HEK293 (cell line): ENCODE results near the gene DCAF4.
A peak's percentile ranks its signal among the peaks of the same experiment; 100 is the strongest.

Experiments used
- CTCF ChIA-PET: fragments of 350-600 bp; formaldehyde crosslinking; extraction: SDS; loops from one replicate; lab custom pipeline; 2021; ENCODE audit warnings: antibody characterized with exemption; lab: Yijun Ruan, JAX
- POLR2A ChIA-PET: fragments of 300-600 bp; formaldehyde crosslinking; extraction: SDS; loops from one replicate; lab custom pipeline; 2020; ENCODE audit warnings: antibody characterized with exemption, inconsistent platforms; lab: Yijun Ruan, JAX
- H3K27ac ChIP-seq: fragments of 200-500 bp; sonication (Bioruptor generic); 2 replicates; pipeline ENCODE4 v1.5.1; 2014; ENCODE audit warnings: low read depth, low read length, control low read depth, inconsistent platforms; ENCODE audit errors: extremely low read depth
- H3K36me3 ChIP-seq, 2 experiments: fragments of 200-500 bp in 1 of 2; sonication (Bioruptor generic) in 1 of 2; 1 replicate in 1 of 2; 2 replicates in 1 of 2; pipeline ENCODE4 v1.5.1; 2014 to 2017; ENCODE audit warnings: inconsistent platforms in 2 of 2, low read length in 2 of 2; ENCODE audit not compliant: control insufficient read depth in 2 of 2, insufficient read depth in 1 of 2
- H3K4me1 ChIP-seq: fragments of 200-500 bp; sonication (Bioruptor generic); 2 replicates; pipeline ENCODE4 v1.5.1; 2014; ENCODE audit warnings: mild to moderate bottlenecking, low read length, inconsistent platforms; ENCODE audit not compliant: control insufficient read depth, insufficient read depth
- H3K4me3 ChIP-seq: 2 replicates; pipeline ENCODE4 v1.5.1; 2011; ENCODE audit warnings: low read depth, mild to moderate bottlenecking, control low read depth, low read length, moderate library complexity
- H3K9me3 ChIP-seq: fragments of 200-500 bp; sonication (Bioruptor generic); 2 replicates; pipeline ENCODE4 v1.5.1; 2014; ENCODE audit warnings: low read depth, low read length, inconsistent platforms; ENCODE audit not compliant: control insufficient read depth, insufficient read depth
- EGR2 ChIP-seq: fragments of 450-650 bp; formaldehyde crosslinking; IDR thresholded peaks from 2 replicates; pipeline ENCODE4 v1.5.1; 2016; ENCODE audit warnings: low read depth, missing biosample characterization, missing genetic modification characterization
- GLI4 ChIP-seq: fragments of 450-650 bp; formaldehyde crosslinking; IDR thresholded peaks from 2 replicates; pipeline ENCODE4 v1.5.1; 2016; ENCODE audit warnings: missing biosample characterization, missing genetic modification characterization
- PRDM1 ChIP-seq: fragments of 450-650 bp; formaldehyde crosslinking; IDR thresholded peaks from 2 replicates; pipeline ENCODE4; 2016; ENCODE audit warnings: missing biosample characterization, missing genetic modification characterization
- REPIN1 ChIP-seq: fragments of 450-650 bp; formaldehyde crosslinking; IDR thresholded peaks from 2 replicates; pipeline ENCODE4 v1.5.1; 2017; ENCODE audit warnings: missing biosample characterization, missing genetic modification characterization, low read depth
- SALL2 ChIP-seq: fragments of 450-650 bp; formaldehyde crosslinking; IDR thresholded peaks from 2 replicates; pipeline ENCODE4 v1.5.0; 2017; ENCODE audit warnings: missing biosample characterization, mild to moderate bottlenecking, missing genetic modification characterization, borderline replicate concordance
- SP2 ChIP-seq: fragments of 450-650 bp; formaldehyde crosslinking; IDR thresholded peaks from 2 replicates; pipeline ENCODE4 v1.5.1; 2016; ENCODE audit warnings: missing biosample characterization, missing genetic modification characterization
- ZFHX2 ChIP-seq: fragments of 450-650 bp; formaldehyde crosslinking; conservative IDR thresholded peaks from 2 replicates; pipeline ENCODE4 v1.5.1; 2016; ENCODE audit warnings: missing biosample characterization, missing genetic modification characterization
- ZFP69B ChIP-seq: fragments of 450-650 bp; formaldehyde crosslinking; IDR thresholded peaks from 2 replicates; pipeline ENCODE4 v1.5.1; 2016; ENCODE audit warnings: missing biosample characterization, missing genetic modification characterization
- ZNF211 ChIP-seq: fragments of 450-650 bp; formaldehyde crosslinking; IDR thresholded peaks from 2 replicates; pipeline ENCODE4 v1.5.1; 2016; ENCODE audit warnings: low read depth, missing biosample characterization, missing genetic modification characterization
- ZNF24 ChIP-seq: fragments of 450-650 bp; formaldehyde crosslinking; IDR thresholded peaks from 2 replicates; pipeline ENCODE4 v1.5.1; 2016; ENCODE audit warnings: missing biosample characterization, missing genetic modification characterization
- ZNF266 ChIP-seq: fragments of 450-650 bp; formaldehyde crosslinking; IDR thresholded peaks from 2 replicates; pipeline ENCODE4 v1.5.1; 2016; ENCODE audit warnings: missing biosample characterization, missing genetic modification characterization, low read depth
- ZNF510 ChIP-seq: fragments of 450-650 bp; formaldehyde crosslinking; IDR thresholded peaks from 2 replicates; pipeline ENCODE4 v1.5.1; 2018; ENCODE audit warnings: mild to moderate bottlenecking, missing genetic modification characterization, missing biosample characterization; ENCODE audit not compliant: insufficient replicate concordance
- ZXDB ChIP-seq: fragments of 450-650 bp; formaldehyde crosslinking; IDR thresholded peaks from 2 replicates; pipeline ENCODE4 v1.5.1; 2016; ENCODE audit warnings: missing biosample characterization, missing genetic modification characterization
- TF ChIP-seq, protein P1 (sequence below): fragments of 450-650 bp; formaldehyde crosslinking; IDR thresholded peaks from 2 replicates; pipeline ENCODE4 v1.5.1; 2016; ENCODE audit warnings: missing biosample characterization, missing genetic modification characterization
- TF ChIP-seq, protein P2 (sequence below): fragments of 450-650 bp; formaldehyde crosslinking; IDR thresholded peaks from 2 replicates; pipeline ENCODE4 v1.5.1; 2016; ENCODE audit warnings: missing biosample characterization, missing genetic modification characterization
- TF ChIP-seq, protein P3 (sequence below): fragments of 450-650 bp; formaldehyde crosslinking; IDR thresholded peaks from 2 replicates; pipeline ENCODE4 v1.5.1; 2016; ENCODE audit warnings: missing biosample characterization, missing genetic modification characterization
- TF ChIP-seq, protein P4 (sequence below): fragments of 450-650 bp; formaldehyde crosslinking; IDR thresholded peaks from 2 replicates; pipeline ENCODE4 v1.5.1; 2016; ENCODE audit warnings: missing biosample characterization, missing genetic modification characterization
- TF ChIP-seq, protein P5 (sequence below): fragments of 450-650 bp; formaldehyde crosslinking; IDR thresholded peaks from 2 replicates; pipeline ENCODE4 v1.5.1; 2017; ENCODE audit warnings: missing biosample characterization, mild to moderate bottlenecking, missing genetic modification characterization, moderate library complexity
- TF ChIP-seq, protein P6 (sequence below): fragments of 450-650 bp; formaldehyde crosslinking; IDR thresholded peaks from 2 replicates; pipeline ENCODE4 v1.5.1; 2017; ENCODE audit warnings: missing biosample characterization, missing genetic modification characterization

Gene DCAF4

DNA sequence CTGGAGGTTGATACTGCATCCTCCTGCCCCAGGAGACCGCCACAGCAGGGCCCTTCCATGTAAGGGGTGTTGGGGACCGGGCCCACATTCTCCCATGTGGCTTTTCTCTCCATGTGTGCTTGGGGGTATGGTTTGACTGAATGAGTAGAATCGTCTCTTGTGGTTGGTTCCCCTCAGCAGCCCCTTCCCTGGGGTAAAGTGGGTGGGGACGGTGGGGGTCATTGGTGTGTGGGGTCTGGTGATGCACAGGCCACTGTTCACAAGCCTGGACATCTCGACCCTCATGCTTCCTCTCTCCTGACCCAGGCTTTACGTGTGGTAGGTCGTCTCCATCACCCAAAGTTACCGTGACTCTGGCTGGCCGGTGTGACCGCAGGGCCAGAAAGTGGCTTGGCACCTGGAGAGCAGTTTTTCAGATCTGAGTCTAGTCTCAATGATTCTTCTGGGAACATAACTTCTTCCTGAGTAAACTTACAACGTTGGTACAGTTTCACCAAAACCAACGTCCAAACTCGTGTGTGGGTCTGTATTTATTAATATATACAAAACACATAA, 17.7 kb downstream of the DCAF4 start:
- H3K27ac ChIP-seq: no peak overlapping the region
- H3K36me3 ChIP-seq: peaks cover 6 to 89% of the 10 kb centered on the region in 2 experiments; a peak in 2 of 3 replicates
- H3K4me1 ChIP-seq: no peaks in the 10 kb centered on the region
- POLR2A ChIA-PET: no interaction called here
- no peak for TF ChIP-seq PRDM1
- TF ChIP-seq, protein P1, sequence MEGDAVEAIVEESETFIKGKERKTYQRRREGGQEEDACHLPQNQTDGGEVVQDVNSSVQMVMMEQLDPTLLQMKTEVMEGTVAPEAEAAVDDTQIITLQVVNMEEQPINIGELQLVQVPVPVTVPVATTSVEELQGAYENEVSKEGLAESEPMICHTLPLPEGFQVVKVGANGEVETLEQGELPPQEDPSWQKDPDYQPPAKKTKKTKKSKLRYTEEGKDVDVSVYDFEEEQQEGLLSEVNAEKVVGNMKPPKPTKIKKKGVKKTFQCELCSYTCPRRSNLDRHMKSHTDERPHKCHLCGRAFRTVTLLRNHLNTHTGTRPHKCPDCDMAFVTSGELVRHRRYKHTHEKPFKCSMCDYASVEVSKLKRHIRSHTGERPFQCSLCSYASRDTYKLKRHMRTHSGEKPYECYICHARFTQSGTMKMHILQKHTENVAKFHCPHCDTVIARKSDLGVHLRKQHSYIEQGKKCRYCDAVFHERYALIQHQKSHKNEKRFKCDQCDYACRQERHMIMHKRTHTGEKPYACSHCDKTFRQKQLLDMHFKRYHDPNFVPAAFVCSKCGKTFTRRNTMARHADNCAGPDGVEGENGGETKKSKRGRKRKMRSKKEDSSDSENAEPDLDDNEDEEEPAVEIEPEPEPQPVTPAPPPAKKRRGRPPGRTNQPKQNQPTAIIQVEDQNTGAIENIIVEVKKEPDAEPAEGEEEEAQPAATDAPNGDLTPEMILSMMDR (tag by site-specific recombination): no peak
- TF ChIP-seq, protein P2, sequence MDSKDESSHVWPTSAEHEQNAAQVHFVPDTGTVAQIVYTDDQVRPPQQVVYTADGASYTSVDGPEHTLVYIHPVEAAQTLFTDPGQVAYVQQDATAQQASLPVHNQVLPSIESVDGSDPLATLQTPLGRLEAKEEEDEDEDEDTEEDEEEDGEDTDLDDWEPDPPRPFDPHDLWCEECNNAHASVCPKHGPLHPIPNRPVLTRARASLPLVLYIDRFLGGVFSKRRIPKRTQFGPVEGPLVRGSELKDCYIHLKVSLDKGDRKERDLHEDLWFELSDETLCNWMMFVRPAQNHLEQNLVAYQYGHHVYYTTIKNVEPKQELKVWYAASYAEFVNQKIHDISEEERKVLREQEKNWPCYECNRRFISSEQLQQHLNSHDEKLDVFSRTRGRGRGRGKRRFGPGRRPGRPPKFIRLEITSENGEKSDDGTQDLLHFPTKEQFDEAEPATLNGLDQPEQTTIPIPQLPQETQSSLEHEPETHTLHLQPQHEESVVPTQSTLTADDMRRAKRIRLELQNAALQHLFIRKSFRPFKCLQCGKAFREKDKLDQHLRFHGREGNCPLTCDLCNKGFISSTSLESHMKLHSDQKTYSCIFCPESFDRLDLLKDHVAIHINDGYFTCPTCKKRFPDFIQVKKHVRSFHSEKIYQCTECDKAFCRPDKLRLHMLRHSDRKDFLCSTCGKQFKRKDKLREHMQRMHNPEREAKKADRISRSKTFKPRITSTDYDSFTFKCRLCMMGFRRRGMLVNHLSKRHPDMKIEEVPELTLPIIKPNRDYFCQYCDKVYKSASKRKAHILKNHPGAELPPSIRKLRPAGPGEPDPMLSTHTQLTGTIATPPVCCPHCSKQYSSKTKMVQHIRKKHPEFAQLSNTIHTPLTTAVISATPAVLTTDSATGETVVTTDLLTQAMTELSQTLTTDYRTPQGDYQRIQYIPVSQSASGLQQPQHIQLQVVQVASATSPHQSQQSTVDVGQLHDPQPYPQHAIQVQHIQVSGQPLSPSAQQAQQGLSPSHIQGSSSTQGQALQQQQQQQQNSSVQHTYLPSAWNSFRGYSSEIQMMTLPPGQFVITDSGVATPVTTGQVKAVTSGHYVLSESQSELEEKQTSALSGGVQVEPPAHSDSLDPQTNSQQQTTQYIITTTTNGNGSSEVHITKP: no peak
- TF ChIP-seq ZFP69B (tag by site-specific recombination): no peak
- no peak for TF ChIP-seq ZNF266 (tag by site-specific recombination)
- TF ChIP-seq SP2 (tag by site-specific recombination): no peak
- TF ChIP-seq ZNF211 (tag by site-specific recombination): no peak
- TF ChIP-seq ZFHX2: no peak
- TF ChIP-seq, protein P3, sequence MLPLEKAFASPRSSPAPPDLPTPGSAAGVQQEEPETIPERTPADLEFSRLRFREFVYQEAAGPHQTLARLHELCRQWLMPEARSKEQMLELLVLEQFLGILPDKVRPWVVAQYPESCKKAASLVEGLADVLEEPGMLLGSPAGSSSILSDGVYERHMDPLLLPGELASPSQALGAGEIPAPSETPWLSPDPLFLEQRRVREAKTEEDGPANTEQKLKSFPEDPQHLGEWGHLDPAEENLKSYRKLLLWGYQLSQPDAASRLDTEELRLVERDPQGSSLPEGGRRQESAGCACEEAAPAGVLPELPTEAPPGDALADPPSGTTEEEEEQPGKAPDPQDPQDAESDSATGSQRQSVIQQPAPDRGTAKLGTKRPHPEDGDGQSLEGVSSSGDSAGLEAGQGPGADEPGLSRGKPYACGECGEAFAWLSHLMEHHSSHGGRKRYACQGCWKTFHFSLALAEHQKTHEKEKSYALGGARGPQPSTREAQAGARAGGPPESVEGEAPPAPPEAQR (tag by site-specific recombination): no peak
- no peak for TF ChIP-seq ZXDB (tag by site-specific recombination)
- TF ChIP-seq EGR2 (tag by site-specific recombination): no peak
- TF ChIP-seq REPIN1: no peak
- no peak for TF ChIP-seq SALL2 (tag by site-specific recombination)
- TF ChIP-seq, all 188 proteins: peak for 0
- H3K9me3 ChIP-seq: no peaks in the 10 kb centered on the region
- CTCF ChIA-PET: interaction anchor here (0.6 to 0.8 kb wide), 2 partner anchors 40 to 430 kb away, joined by 3 read pairs; no protein-coding TSS in a partner anchor
- H3K4me3 ChIP-seq: no peak overlapping the region

DNA sequence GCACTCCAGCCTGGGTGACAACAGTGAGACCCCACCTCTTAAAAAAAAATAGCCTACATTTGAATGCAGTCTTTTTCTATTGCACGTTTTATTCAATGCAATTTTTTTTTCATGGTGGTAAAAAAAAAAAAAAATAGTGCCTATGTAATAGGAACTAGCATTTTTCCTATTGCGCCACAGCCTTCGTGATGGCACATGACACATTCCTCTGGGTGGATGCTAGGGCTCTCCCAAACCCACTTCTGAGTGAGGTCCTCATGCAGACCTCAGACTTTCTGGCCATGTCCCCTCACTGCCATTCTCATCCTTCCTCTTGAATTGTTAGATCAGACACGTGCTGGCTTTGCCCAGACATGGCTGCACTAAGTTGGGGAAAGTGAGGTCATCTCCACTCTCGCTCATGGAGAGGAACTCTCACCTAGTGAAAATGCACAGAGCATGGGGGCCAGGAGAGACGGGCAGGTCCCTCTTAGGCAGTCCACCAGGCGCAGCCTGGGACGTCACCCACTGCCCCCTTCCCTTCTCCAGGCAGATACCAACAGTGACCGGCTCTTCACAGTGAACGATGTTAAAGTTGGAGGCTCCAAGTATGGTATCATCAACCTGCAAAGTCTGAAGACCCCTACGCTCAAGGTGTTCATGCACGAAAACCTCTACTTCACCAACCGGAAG, 19.2 kb downstream of the DCAF4 start:
- no peaks in the 10 kb centered on the region for H3K9me3 ChIP-seq
- H3K27ac ChIP-seq: no peak overlapping the region
- TF ChIP-seq, protein P4, sequence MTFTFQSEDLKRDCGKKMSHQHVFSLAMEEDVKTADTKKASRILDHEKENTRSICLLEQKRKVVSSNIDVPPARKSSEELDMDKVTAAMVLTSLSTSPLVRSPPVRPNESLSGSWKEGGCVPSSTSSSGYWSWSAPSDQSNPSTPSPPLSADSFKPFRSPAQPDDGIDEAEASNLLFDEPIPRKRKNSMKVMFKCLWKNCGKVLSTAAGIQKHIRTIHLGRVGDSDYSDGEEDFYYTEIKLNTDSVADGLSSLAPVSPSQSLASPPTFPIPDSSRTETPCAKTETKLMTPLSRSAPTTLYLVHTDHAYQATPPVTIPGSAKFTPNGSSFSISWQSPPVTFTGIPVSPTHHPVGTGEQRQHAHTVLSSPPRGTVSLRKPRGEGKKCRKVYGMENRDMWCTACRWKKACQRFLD (tag by site-specific recombination): no peak
- TF ChIP-seq, protein P5, sequence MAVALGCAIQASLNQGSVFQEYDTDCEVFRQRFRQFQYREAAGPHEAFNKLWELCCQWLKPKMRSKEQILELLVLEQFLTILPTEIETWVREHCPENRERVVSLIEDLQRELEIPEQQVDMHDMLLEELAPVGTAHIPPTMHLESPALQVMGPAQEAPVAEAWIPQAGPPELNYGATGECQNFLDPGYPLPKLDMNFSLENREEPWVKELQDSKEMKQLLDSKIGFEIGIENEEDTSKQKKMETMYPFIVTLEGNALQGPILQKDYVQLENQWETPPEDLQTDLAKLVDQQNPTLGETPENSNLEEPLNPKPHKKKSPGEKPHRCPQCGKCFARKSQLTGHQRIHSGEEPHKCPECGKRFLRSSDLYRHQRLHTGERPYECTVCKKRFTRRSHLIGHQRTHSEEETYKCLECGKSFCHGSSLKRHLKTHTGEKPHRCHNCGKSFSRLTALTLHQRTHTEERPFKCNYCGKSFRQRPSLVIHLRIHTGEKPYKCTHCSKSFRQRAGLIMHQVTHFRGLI: no peak
- TF ChIP-seq ZNF24 (tag by site-specific recombination): no peak
- TF ChIP-seq, protein P6, sequence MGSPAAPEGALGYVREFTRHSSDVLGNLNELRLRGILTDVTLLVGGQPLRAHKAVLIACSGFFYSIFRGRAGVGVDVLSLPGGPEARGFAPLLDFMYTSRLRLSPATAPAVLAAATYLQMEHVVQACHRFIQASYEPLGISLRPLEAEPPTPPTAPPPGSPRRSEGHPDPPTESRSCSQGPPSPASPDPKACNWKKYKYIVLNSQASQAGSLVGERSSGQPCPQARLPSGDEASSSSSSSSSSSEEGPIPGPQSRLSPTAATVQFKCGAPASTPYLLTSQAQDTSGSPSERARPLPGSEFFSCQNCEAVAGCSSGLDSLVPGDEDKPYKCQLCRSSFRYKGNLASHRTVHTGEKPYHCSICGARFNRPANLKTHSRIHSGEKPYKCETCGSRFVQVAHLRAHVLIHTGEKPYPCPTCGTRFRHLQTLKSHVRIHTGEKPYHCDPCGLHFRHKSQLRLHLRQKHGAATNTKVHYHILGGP: no peak
- peak; percentile 77 for TF ChIP-seq PRDM1
- TF ChIP-seq ZNF510 (tag by site-specific recombination): no peak
- no peak for TF ChIP-seq GLI4 (tag by site-specific recombination)
- ChIA-PET CTCF (no interaction called here), POLR2A (interaction anchor here (0.6 kb wide), 1 partner anchor 22 kb away, joined by 3 read pairs; no protein-coding TSS in a partner anchor)
- H3K4me3 ChIP-seq: no peak overlapping the region
- peaks cover 10 to 83% of the 10 kb centered on the region in 2 experiments; a peak in 2 of 3 replicates for H3K36me3 ChIP-seq
- H3K4me1 ChIP-seq: no peaks in the 10 kb centered on the region
